A673 (cell line): ENCODE measurements around the gene SFSWAP.

Experiments
- EZH2 ChIP-seq: fragments of 200-600 bp; sonication (generic); IDR thresholded peaks from 2 replicates; pipeline ENCODE4 v1.6.1; 2017; ENCODE audit warnings: borderline replicate concordance, low read depth, mild to moderate bottlenecking, mixed read lengths, antibody characterized with exemption, low read length; ENCODE audit not compliant: poor library complexity, severe bottlenecking
- TF ChIP-seq, protein P1 (sequence below): fragments of 300-800, 200-600 bp; sonication (generic); conservative IDR thresholded peaks from 2 replicates; pipeline ENCODE4 v1.5.1; 2017; ENCODE audit warnings: low read depth, mild to moderate bottlenecking, antibody characterized with exemption, low read length, moderate library complexity, mixed read lengths

DNA sequence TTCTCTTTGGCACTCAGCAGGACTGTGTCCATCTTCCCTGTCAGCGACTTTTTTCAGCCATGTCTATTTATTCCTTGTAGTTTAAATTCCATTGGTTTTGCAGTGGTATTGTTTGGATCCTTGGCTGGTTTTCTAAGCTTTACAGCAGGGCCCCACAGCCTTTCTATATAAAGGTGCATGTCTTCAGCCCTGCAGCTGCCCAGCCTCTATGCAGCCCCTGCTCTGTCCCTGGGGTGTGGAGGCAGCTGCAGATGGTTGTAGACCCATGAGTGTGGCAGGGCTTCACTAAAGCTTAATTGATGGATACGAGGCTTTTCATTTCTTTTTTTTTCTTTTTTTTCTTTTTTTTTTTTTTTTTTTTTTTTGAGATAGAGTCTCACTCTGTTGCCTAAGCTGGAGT lies 29.7 kb downstream of the SFSWAP start:
- TF ChIP-seq, protein P1, sequence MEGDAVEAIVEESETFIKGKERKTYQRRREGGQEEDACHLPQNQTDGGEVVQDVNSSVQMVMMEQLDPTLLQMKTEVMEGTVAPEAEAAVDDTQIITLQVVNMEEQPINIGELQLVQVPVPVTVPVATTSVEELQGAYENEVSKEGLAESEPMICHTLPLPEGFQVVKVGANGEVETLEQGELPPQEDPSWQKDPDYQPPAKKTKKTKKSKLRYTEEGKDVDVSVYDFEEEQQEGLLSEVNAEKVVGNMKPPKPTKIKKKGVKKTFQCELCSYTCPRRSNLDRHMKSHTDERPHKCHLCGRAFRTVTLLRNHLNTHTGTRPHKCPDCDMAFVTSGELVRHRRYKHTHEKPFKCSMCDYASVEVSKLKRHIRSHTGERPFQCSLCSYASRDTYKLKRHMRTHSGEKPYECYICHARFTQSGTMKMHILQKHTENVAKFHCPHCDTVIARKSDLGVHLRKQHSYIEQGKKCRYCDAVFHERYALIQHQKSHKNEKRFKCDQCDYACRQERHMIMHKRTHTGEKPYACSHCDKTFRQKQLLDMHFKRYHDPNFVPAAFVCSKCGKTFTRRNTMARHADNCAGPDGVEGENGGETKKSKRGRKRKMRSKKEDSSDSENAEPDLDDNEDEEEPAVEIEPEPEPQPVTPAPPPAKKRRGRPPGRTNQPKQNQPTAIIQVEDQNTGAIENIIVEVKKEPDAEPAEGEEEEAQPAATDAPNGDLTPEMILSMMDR: no peak
- TF ChIP-seq EZH2: no peak
